Measurements from ENCODE around the gene CDH13.

- TF ChIP-seq CTCF (conservative IDR thresholded peaks at IDR 0.05 in 1 of 2, IDR thresholded peaks at IDR 0.05 in 1 of 2; ENCODE audit: low read depth in 1 of 2, low read length in 2 of 2) = no peak
- no peak for TF ChIP-seq EZH2 (IDR thresholded peaks at IDR 0.05; ENCODE audit: low read length, missing control alignments)
Observed at GRCh38 chr16:82793528-82794245, 166.9 kb downstream of the CDH13 start.

Data from fibroblast of lung (primary cell).